Mammary epithelial cell (primary cell): Measurements from ENCODE around the gene GMPPA.

Experiments
- CTCF ChIP-seq, 2 donors: IDR thresholded peaks in 1 of 2; conservative IDR thresholded peaks in 1 of 2; 2 replicates each; pipeline ENCODE4 v1.5.1; 2011 to 2012; ENCODE audit warnings: inconsistent platforms in 2 of 2, low read length in 2 of 2, mild to moderate bottlenecking in 2 of 2, control low read depth in 1 of 2, low read depth in 1 of 2; ENCODE audit not compliant: insufficient read depth in 1 of 2; ENCODE audit errors: extremely low read depth in 1 of 2
- EZH2 ChIP-seq: IDR thresholded peaks from 2 replicates; pipeline ENCODE4 v1.6.1; 2012; ENCODE audit warnings: low read length, inconsistent platforms, borderline replicate concordance

- no peak for TF ChIP-seq CTCF (conservative IDR thresholded peaks at IDR 0.05 in 1 of 2, IDR thresholded peaks at IDR 0.05 in 1 of 2; ENCODE audit: extremely low read depth in 1 of 2, insufficient read depth in 1 of 2, low read depth in 1 of 2, low read length in 2 of 2)
- TF ChIP-seq EZH2, result no peak
Observed at GRCh38 chr2:219473511-219473910, 25.2 kb upstream of the GMPPA start.
